Astrocyte (in vitro differentiated cells and primary cell): ENCODE data around the gene MSX1.

Experiments
- CTCF ChIP-seq: IDR thresholded peaks from 2 replicates; pipeline ENCODE4 v1.5.1; 2011; ENCODE audit warnings: low read depth, mild to moderate bottlenecking, inconsistent platforms, low read length, moderate library complexity; ENCODE audit not compliant: insufficient read depth
- EZH2 ChIP-seq: IDR thresholded peaks from 2 replicates; pipeline ENCODE4 v1.6.1; 2012; ENCODE audit warnings: mild to moderate bottlenecking, low read length, inconsistent platforms; ENCODE audit not compliant: insufficient read depth

GRCh38 chr4:4810092-4810774, 49.2 kb upstream of the MSX1 start:
- TF ChIP-seq CTCF: no peak
- no peak for TF ChIP-seq EZH2
